Subcutaneous preadipocyte (primary cell): ENCODE results near the gene ARID5A. TPM values are rescaled to one million over a fixed set of nuclear protein-coding genes. Genes with fewer than 3 reads are reported as not detected.

Experiments
- total RNA-seq: library from RNA; depleted of rRNA; stranded (reverse); fragments of >200 nt; gene quantifications from 2 replicates; pipeline ENCODE4 v1.2.3, GENCODE V29; 2012

The ARID5A gene
- total RNA-seq, result 4.1 and 5.1 TPM in 2 replicates

GRCh38 chr2:96536445-96537065 is at the start of gene ARID5A:
Gene ARID5A (plus strand): TSS chr2:96536752. CDS start chr2:96536827, 75 bp downstream.

DNA sequence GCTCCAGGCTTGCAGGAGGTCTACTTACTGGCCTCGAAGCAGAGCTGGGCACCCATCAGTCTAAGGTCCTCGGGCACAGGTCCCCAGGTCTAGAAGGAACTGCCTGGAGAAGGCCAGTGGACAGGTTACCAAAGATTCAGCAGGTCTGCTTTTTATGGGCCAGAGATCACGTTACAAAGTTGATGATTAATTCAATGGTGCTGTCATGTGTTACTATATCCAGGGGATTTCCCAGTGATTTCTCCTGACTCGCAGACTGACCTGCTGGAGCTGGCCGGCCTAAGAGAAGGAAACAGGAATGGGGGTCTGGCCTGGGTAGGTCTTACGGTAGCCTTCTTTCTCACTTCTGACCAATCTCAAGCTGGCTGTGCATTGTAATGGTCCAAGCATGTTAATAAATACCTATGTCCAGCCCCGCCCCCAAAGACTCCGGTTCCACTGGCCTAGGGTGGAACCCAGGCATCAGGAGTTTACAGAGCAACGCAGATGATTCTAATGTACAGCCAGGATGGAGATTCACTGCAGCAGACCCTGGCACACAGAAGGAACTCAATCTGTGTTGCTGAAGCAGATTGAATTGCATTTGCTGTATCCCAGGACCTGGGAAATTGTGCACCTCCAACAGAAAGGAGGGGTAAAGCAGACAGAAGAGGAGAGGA is 31.2 kb upstream of the ARID5A start, which contains the start of gene NEURL3:
TSS of gene NEURL3 (minus strand) at position 127 of the 659 bp plus-strand sequence. CDS start at position 56, 71 bp downstream.

Other genes with a start within 250 kb of the ARID5A start
- gene SNRNP200, start 231.2 kb upstream of the ARID5A start, total RNA-seq, result 37.1 and 47.3 TPM in 2 replicates
- gene ITPRIPL1, start 211.4 kb upstream of the ARID5A start, total RNA-seq, result 1.8 and 2.3 TPM in 2 replicates
- gene NCAPH, start 201.0 kb upstream of the ARID5A start, total RNA-seq, result 12.1 and 22.3 TPM in 2 replicates
- not detected in 2 replicates for gene NEURL3, start 31.4 kb upstream of the ARID5A start, total RNA-seq
- 19.1 and 22.5 TPM in 2 replicates for gene KANSL3, start 101.6 kb downstream of the ARID5A start, total RNA-seq
- under 0.01 and 0.39 TPM in 2 replicates for gene FER1L5, start 106.0 kb downstream of the ARID5A start, total RNA-seq
- gene LMAN2L, start 203.3 kb downstream of the ARID5A start, total RNA-seq, result 9.2 and 10.6 TPM in 2 replicates
- gene CNNM4, start 224.2 kb downstream of the ARID5A start, total RNA-seq, result 1.8 and 3.1 TPM in 2 replicates